NB4 (cell line): ENCODE measurements around the gene SH3RF2.

Experiments
- MYC ChIP-seq: IDR thresholded peaks from 2 replicates; pipeline ENCODE4 v1.6.1; 2011; ENCODE audit warnings: low read depth, low read length
- POLR2A ChIP-seq: IDR thresholded peaks from 2 replicates; pipeline ENCODE4 v1.6.1; 2011; ENCODE audit warnings: mild to moderate bottlenecking; ENCODE audit not compliant: insufficient read length; ENCODE audit errors: extremely low read depth
- TF ChIP-seq, protein P1 (sequence below): IDR thresholded peaks from one replicate; pipeline ENCODE4 v1.5.1; 2012; ENCODE audit warnings: low read depth, low read length
- TF ChIP-seq, protein P2 (sequence below): IDR thresholded peaks from 2 replicates; pipeline ENCODE4 v1.6.1; 2011; ENCODE audit warnings: low read depth, low read length

DNA sequence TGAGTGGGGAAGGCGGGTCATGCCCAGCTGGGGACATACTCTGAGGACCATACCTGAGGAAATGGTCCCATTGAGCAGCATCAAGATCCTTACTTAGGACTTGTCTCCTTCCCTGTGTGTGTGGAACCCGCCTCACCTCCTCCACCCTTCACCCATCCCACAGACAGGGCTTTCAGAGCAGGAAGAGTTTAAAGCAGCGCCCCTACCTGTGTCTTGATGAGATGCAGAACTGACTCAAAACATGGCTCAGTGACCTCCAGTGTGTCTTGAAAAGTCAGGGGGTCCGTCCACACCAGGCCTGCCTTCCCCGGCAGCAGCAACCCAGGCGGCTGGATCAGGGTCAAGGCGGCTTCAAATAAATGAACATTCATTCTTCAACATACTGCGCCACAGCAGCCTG lies 130.6 kb downstream of the SH3RF2 start:
- TF ChIP-seq POLR2A (no peak), MYC (no peak)
- TF ChIP-seq, protein P1, sequence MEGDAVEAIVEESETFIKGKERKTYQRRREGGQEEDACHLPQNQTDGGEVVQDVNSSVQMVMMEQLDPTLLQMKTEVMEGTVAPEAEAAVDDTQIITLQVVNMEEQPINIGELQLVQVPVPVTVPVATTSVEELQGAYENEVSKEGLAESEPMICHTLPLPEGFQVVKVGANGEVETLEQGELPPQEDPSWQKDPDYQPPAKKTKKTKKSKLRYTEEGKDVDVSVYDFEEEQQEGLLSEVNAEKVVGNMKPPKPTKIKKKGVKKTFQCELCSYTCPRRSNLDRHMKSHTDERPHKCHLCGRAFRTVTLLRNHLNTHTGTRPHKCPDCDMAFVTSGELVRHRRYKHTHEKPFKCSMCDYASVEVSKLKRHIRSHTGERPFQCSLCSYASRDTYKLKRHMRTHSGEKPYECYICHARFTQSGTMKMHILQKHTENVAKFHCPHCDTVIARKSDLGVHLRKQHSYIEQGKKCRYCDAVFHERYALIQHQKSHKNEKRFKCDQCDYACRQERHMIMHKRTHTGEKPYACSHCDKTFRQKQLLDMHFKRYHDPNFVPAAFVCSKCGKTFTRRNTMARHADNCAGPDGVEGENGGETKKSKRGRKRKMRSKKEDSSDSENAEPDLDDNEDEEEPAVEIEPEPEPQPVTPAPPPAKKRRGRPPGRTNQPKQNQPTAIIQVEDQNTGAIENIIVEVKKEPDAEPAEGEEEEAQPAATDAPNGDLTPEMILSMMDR = no peak
- TF ChIP-seq, protein P2, sequence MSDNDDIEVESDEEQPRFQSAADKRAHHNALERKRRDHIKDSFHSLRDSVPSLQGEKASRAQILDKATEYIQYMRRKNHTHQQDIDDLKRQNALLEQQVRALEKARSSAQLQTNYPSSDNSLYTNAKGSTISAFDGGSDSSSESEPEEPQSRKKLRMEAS = no peak
